ENCODE data around the gene CARS2.
A peak's percentile ranks its signal among the peaks of the same experiment; 100 is the strongest.
"Not testable (repeated sequence)": the region's sequence is repeated elsewhere in the genome, so short reads cannot be mapped to it uniquely, and the experiment has no call there.

CARS2 gene

GRCh38 chr13:110682746-110683145 lies 23.2 kb downstream of the CARS2 start:
- DNase-seq (ENCODE audit: low read depth in 2 of 2), result no peak

- no peak for DNase-seq (ENCODE audit: low read depth in 2 of 2)
Observed at GRCh38 chr13:110681868-110682550, 23.9 kb downstream of the CARS2 start.

GRCh38 chr13:110680852-110681251 lies 25.1 kb downstream of the CARS2 start:
- DNase-seq (ENCODE audit: low read depth in 2 of 2), result no peak

GRCh38 chr13:110677731-110678545 lies 28.0 kb downstream of the CARS2 start:
- peak in 1 of 2 donors; percentile 27 for DNase-seq (ENCODE audit: low read depth in 2 of 2)

GRCh38 chr13:110676595-110677587 lies 29.0 kb downstream of the CARS2 start:
- DNase-seq (ENCODE audit: low read depth in 2 of 2), result peak in 1 of 2 donors; percentile 45

GRCh38 chr13:110669814-110670213 lies 36.1 kb downstream of the CARS2 start:
- not testable (repeated sequence) for DNase-seq (ENCODE audit: low read depth in 2 of 2)

- DNase-seq (ENCODE audit: low read depth in 2 of 2), result no peak
Observed at GRCh38 chr13:110669036-110669435, 36.9 kb downstream of the CARS2 start.

GRCh38 chr13:110666255-110666533 lies 39.7 kb downstream of the CARS2 start:
- no peak for DNase-seq (ENCODE audit: low read depth in 2 of 2)

- no peak for DNase-seq (ENCODE audit: low read depth in 2 of 2)
Observed at GRCh38 chr13:110665491-110666254, 40.2 kb downstream of the CARS2 start.

GRCh38 chr13:110664673-110665072 lies 41.2 kb downstream of the CARS2 start:
- DNase-seq (ENCODE audit: low read depth in 2 of 2), result no peak

- no peak for DNase-seq (ENCODE audit: low read depth in 2 of 2)
Observed at GRCh38 chr13:110664041-110664440, 41.9 kb downstream of the CARS2 start.

- DNase-seq (ENCODE audit: low read depth in 2 of 2), result no peak
Observed at GRCh38 chr13:110663491-110663890, 42.4 kb downstream of the CARS2 start.

- DNase-seq (ENCODE audit: low read depth in 2 of 2), result no peak
Observed at GRCh38 chr13:110662777-110663443, 43.0 kb downstream of the CARS2 start.

- DNase-seq (ENCODE audit: low read depth in 2 of 2), result no peak
Observed at GRCh38 chr13:110662091-110662490, 43.8 kb downstream of the CARS2 start.

GRCh38 chr13:110661256-110661655 lies 44.7 kb downstream of the CARS2 start:
- no peak for DNase-seq (ENCODE audit: low read depth in 2 of 2)

- not testable (repeated sequence) for DNase-seq (ENCODE audit: low read depth in 2 of 2)
Observed at GRCh38 chr13:110658218-110658911, 47.6 kb downstream of the CARS2 start.

- no peak for DNase-seq (ENCODE audit: low read depth in 2 of 2)
Observed at GRCh38 chr13:110657196-110657595, 48.7 kb downstream of the CARS2 start.

- DNase-seq (ENCODE audit: low read depth in 2 of 2), result no peak
Observed at GRCh38 chr13:110653851-110654250, 52.1 kb downstream of the CARS2 start.

GRCh38 chr13:110653271-110653670 lies 52.6 kb downstream of the CARS2 start:
- DNase-seq (ENCODE audit: low read depth in 2 of 2), result no peak

GRCh38 chr13:110652764-110653163 lies 53.2 kb downstream of the CARS2 start:
- no peak for DNase-seq (ENCODE audit: low read depth in 2 of 2)

Data from stimulated activated CD8-positive, alpha-beta memory T cell treated with anti-CD3 and anti-CD28 coated beads, Interleukin-2, amount 100 ng/mL, for 48 hours (primary cell).